Stimulated activated naive CD4-positive, alpha-beta T cell (primary cell): ENCODE results near the gene RETSAT.

Experiments used
- DNase-seq, 6 experiments: peaks; one replicate each; lab custom pipeline; 2025; lab: John Stamatoyannopoulos, UW

RETSAT gene

GRCh38 chr2:85307527-85307897, 46.8 kb downstream of the RETSAT start:
- no peak for DNase-seq

- no peak for DNase-seq
Observed at GRCh38 chr2:85303780-85304531, 50.4 kb downstream of the RETSAT start.

- no peak for DNase-seq
Observed at GRCh38 chr2:85302121-85302520, 52.2 kb downstream of the RETSAT start.
